GM23338 (cell line): ENCODE measurements around the gene NPFF.

ENCODE experiments used
- CREB1 ChIP-seq: fragments of 250-450 bp; sonication (Bioruptor Pico); IDR thresholded peaks from 2 replicates; pipeline ENCODE4 v1.5.0; 2020; ENCODE audit warnings: low read depth, mild to moderate bottlenecking, moderate library complexity
- EZH2 ChIP-seq: fragments of 200-600 bp; sonication (generic); IDR thresholded peaks from one replicate; pipeline ENCODE4 v1.8.0; 2017; ENCODE audit warnings: antibody characterized with exemption, mild to moderate bottlenecking, low read depth; ENCODE audit not compliant: unreplicated experiment
- EZH2phosphoT487 ChIP-seq: fragments of 200-600 bp; sonication (generic); IDR thresholded peaks from one replicate; pipeline ENCODE4 v1.8.1; 2018; ENCODE audit warnings: antibody characterized with exemption; ENCODE audit not compliant: unreplicated experiment
- JUNB ChIP-seq: IDR thresholded peaks from one replicate; pipeline ENCODE4 v1.6.1; 2016; ENCODE audit warnings: antibody characterized with exemption; ENCODE audit not compliant: unreplicated experiment
- POLR2AphosphoS5 ChIP-seq: IDR thresholded peaks from 2 replicates; pipeline ENCODE4 v1.6.1; 2016; ENCODE audit warnings: antibody characterized with exemption, low read depth
- TF ChIP-seq, protein P1 (sequence below), 2 experiments: fragments of 200-600 bp in 1 of 2; sonication (generic) in 1 of 2; conservative IDR thresholded peaks; 2 replicates each; pipeline versions ENCODE4 v1.5.1 to v1.6.1; 2016 to 2017; ENCODE audit warnings: antibody characterized with exemption in 2 of 2, low read depth in 2 of 2, mild to moderate bottlenecking in 2 of 2, moderate library complexity in 1 of 2
- TF ChIP-seq, protein P2 (sequence below): IDR thresholded peaks from one replicate; pipeline ENCODE4 v1.6.1; 2018; ENCODE audit warnings: antibody characterized with exemption; ENCODE audit not compliant: unreplicated experiment

DNA sequence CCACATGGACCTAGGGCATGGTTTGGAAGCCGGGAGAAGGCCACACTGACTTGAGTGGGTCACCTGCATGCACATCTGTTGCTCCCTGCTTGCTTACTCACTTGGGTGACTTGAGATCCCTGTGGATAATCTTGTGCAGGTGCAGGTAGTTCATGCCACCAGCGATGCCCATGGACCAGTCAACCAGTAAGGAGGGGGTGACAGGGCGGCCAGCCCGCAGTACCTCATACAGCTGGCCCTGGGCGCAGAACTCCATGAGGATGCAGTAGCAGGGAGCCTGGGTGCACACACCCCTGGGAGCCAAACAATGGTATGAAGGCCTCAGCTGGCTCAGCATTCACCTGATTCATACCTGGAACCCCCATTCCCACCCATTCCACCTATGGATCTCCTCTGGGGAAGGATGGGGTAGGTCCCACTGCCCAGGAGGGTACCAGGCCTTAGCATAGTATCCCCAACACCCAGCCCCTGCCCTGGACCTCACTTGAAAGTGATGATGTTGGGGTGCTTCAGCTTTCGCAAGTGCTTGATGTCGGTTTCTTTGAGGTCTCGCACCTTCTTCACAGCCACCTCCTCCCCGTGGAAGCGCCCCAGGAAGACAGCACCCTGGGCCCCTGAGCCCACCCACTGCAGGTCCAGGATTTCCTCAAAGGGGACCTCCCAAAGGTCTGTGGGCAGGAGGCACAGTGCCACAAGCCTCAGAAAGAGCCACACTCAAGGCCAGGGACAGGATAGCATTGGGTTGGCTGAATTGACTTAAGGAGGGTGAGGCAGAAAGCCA, 21.1 kb downstream of the NPFF start:
- TF ChIP-seq EZH2 (no peak), POLR2AphosphoS5 (no peak), EZH2phosphoT487 (no peak), CREB1 (no peak), JUNB (no peak)
- TF ChIP-seq, protein P1, sequence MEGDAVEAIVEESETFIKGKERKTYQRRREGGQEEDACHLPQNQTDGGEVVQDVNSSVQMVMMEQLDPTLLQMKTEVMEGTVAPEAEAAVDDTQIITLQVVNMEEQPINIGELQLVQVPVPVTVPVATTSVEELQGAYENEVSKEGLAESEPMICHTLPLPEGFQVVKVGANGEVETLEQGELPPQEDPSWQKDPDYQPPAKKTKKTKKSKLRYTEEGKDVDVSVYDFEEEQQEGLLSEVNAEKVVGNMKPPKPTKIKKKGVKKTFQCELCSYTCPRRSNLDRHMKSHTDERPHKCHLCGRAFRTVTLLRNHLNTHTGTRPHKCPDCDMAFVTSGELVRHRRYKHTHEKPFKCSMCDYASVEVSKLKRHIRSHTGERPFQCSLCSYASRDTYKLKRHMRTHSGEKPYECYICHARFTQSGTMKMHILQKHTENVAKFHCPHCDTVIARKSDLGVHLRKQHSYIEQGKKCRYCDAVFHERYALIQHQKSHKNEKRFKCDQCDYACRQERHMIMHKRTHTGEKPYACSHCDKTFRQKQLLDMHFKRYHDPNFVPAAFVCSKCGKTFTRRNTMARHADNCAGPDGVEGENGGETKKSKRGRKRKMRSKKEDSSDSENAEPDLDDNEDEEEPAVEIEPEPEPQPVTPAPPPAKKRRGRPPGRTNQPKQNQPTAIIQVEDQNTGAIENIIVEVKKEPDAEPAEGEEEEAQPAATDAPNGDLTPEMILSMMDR (conservative IDR thresholded peaks at IDR 0.05; ENCODE audit: low read depth in 2 of 2) = no peak
- TF ChIP-seq, protein P2, sequence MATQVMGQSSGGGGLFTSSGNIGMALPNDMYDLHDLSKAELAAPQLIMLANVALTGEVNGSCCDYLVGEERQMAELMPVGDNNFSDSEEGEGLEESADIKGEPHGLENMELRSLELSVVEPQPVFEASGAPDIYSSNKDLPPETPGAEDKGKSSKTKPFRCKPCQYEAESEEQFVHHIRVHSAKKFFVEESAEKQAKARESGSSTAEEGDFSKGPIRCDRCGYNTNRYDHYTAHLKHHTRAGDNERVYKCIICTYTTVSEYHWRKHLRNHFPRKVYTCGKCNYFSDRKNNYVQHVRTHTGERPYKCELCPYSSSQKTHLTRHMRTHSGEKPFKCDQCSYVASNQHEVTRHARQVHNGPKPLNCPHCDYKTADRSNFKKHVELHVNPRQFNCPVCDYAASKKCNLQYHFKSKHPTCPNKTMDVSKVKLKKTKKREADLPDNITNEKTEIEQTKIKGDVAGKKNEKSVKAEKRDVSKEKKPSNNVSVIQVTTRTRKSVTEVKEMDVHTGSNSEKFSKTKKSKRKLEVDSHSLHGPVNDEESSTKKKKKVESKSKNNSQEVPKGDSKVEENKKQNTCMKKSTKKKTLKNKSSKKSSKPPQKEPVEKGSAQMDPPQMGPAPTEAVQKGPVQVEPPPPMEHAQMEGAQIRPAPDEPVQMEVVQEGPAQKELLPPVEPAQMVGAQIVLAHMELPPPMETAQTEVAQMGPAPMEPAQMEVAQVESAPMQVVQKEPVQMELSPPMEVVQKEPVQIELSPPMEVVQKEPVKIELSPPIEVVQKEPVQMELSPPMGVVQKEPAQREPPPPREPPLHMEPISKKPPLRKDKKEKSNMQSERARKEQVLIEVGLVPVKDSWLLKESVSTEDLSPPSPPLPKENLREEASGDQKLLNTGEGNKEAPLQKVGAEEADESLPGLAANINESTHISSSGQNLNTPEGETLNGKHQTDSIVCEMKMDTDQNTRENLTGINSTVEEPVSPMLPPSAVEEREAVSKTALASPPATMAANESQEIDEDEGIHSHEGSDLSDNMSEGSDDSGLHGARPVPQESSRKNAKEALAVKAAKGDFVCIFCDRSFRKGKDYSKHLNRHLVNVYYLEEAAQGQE = no peak
